ENCODE results near the gene NCAPD2.
A peak's percentile ranks its signal among the peaks of the same experiment; 100 is the strongest.

DNA sequence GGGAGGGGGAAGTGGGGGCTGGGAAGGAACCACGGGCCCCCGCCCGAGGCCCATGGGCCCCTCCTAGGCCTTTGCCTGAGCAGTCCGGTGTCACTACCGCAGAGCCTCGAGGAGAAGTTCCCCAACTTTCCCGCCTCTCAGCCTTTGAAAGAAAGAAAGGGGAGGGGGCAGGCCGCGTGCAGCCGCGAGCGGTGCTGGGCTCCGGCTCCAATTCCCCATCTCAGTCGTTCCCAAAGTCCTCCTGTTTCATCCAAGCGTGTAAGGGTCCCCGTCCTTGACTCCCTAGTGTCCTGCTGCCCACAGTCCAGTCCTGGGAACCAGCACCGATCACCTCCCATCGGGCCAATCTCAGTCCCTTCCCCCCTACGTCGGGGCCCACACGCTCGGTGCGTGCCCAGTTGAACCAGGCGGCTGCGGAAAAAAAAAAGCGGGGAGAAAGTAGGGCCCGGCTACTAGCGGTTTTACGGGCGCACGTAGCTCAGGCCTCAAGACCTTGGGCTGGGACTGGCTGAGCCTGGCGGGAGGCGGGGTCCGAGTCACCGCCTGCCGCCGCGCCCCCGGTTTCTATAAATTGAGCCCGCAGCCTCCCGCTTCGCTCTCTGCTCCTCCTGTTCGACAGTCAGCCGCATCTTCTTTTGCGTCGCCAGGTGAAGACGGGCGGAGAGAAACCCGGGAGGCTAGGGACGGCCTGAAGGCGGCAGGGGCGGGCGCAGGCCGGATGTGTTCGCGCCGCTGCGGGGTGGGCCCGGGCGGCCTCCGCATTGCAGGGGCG lies 40.2 kb downstream of the NCAPD2 start, which contains the start of gene GAPDH:
- TF ChIP-seq, protein P1, sequence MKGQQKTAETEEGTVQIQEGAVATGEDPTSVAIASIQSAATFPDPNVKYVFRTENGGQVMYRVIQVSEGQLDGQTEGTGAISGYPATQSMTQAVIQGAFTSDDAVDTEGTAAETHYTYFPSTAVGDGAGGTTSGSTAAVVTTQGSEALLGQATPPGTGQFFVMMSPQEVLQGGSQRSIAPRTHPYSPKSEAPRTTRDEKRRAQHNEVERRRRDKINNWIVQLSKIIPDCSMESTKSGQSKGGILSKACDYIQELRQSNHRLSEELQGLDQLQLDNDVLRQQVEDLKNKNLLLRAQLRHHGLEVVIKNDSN (IDR thresholded peaks at IDR 0.05; ENCODE audit: borderline replicate concordance, low read depth): no peak
- TF ChIP-seq POLR2AphosphoS5 (IDR thresholded peaks at IDR 0.05; ENCODE audit: low read depth, low read length): peak; percentile 100
- peak; percentile 47; the same call in 1 of the 2 replicates for TF ChIP-seq JUND (IDR thresholded peaks at IDR 0.05)
- TF ChIP-seq, protein P2, sequence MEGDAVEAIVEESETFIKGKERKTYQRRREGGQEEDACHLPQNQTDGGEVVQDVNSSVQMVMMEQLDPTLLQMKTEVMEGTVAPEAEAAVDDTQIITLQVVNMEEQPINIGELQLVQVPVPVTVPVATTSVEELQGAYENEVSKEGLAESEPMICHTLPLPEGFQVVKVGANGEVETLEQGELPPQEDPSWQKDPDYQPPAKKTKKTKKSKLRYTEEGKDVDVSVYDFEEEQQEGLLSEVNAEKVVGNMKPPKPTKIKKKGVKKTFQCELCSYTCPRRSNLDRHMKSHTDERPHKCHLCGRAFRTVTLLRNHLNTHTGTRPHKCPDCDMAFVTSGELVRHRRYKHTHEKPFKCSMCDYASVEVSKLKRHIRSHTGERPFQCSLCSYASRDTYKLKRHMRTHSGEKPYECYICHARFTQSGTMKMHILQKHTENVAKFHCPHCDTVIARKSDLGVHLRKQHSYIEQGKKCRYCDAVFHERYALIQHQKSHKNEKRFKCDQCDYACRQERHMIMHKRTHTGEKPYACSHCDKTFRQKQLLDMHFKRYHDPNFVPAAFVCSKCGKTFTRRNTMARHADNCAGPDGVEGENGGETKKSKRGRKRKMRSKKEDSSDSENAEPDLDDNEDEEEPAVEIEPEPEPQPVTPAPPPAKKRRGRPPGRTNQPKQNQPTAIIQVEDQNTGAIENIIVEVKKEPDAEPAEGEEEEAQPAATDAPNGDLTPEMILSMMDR (IDR thresholded peaks at IDR 0.05): no peak
- TF ChIP-seq EZH2phosphoT487 (IDR thresholded peaks at IDR 0.05; ENCODE audit: borderline replicate concordance, low read depth): no peak
- TF ChIP-seq EP300 (IDR thresholded peaks at IDR 0.05; ENCODE audit: borderline replicate concordance in 1 of 2, low read depth in 1 of 2, low read length in 1 of 2): peak in 1 of 2 experiments; percentile 57; a peak in 2 of 4 replicates
- no peak for TF ChIP-seq SMC3 (IDR thresholded peaks at IDR 0.05; ENCODE audit: low read depth, low read length)
- TF ChIP-seq, protein P3, sequence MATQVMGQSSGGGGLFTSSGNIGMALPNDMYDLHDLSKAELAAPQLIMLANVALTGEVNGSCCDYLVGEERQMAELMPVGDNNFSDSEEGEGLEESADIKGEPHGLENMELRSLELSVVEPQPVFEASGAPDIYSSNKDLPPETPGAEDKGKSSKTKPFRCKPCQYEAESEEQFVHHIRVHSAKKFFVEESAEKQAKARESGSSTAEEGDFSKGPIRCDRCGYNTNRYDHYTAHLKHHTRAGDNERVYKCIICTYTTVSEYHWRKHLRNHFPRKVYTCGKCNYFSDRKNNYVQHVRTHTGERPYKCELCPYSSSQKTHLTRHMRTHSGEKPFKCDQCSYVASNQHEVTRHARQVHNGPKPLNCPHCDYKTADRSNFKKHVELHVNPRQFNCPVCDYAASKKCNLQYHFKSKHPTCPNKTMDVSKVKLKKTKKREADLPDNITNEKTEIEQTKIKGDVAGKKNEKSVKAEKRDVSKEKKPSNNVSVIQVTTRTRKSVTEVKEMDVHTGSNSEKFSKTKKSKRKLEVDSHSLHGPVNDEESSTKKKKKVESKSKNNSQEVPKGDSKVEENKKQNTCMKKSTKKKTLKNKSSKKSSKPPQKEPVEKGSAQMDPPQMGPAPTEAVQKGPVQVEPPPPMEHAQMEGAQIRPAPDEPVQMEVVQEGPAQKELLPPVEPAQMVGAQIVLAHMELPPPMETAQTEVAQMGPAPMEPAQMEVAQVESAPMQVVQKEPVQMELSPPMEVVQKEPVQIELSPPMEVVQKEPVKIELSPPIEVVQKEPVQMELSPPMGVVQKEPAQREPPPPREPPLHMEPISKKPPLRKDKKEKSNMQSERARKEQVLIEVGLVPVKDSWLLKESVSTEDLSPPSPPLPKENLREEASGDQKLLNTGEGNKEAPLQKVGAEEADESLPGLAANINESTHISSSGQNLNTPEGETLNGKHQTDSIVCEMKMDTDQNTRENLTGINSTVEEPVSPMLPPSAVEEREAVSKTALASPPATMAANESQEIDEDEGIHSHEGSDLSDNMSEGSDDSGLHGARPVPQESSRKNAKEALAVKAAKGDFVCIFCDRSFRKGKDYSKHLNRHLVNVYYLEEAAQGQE (IDR thresholded peaks at IDR 0.05; ENCODE audit: low read depth, low read length): peak; percentile 80
- TF ChIP-seq GATA2 (CRISPR knock-in tag; IDR thresholded peaks at IDR 0.05): no peak
- TF ChIP-seq YY1 (IDR thresholded peaks at IDR 0.05; ENCODE audit: low read depth): peak; percentile 64; the same call in 1 of the 2 replicates
- TF ChIP-seq, protein P4, sequence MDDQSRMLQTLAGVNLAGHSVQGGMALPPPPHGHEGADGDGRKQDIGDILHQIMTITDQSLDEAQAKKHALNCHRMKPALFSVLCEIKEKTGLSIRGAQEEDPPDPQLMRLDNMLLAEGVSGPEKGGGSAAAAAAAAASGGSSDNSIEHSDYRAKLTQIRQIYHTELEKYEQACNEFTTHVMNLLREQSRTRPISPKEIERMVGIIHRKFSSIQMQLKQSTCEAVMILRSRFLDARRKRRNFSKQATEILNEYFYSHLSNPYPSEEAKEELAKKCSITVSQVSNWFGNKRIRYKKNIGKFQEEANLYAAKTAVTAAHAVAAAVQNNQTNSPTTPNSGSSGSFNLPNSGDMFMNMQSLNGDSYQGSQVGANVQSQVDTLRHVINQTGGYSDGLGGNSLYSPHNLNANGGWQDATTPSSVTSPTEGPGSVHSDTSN (IDR thresholded peaks at IDR 0.05): peak; percentile 50; the same call in 1 of the 2 replicates
- 0 out of 2 replicates have a peak, but pooled peaks have one; percentile 35 for TF ChIP-seq TCF12 (IDR thresholded peaks at IDR 0.05)
- TF ChIP-seq TEAD4 (IDR thresholded peaks at IDR 0.05; ENCODE audit: borderline replicate concordance, insufficient read depth): 0 out of 2 replicates have a peak, but pooled peaks have one; percentile 42
